ENCODE measurements around the gene EIF4B. TPM values are rescaled to one million over a fixed set of nuclear protein-coding genes. Genes with fewer than 3 reads are reported as not detected.

Gene EIF4B
- total and polyA plus RNA-seq, 9 of the 15 experiments (the other 6 are each of a cell fraction or from before 2014, with no cell fraction given), result 138 to 669 (median 552) TPM

GRCh38 chr12:53005986-53006809 lies at the start of gene EIF4B (continued):
- TF ChIP-seq ZNF407 (IDR thresholded peaks at IDR 0.05; ENCODE audit: low read depth), result no peak
- 0 out of 2 replicates have a peak, but pooled peaks have one; percentile 50 for TF ChIP-seq TRIM28 (IDR thresholded peaks at IDR 0.05)
- TF ChIP-seq TBL1XR1 (IDR thresholded peaks at IDR 0.05; ENCODE audit: low read length in 2 of 2), result no peak
- 0 out of 2 replicates have a peak, but pooled peaks have one; percentile 53 for TF ChIP-seq ZEB2 (IDR thresholded peaks at IDR 0.05)
- TF ChIP-seq E2F1 (CRISPR knock-in tag; IDR thresholded peaks at IDR 0.05), result peak; percentile 65
- TF ChIP-seq ARHGAP35 (IDR thresholded peaks at IDR 0.05; ENCODE audit: partially characterized antibody), result no peak
- no peak; the same call in 1 of the 2 replicates for TF ChIP-seq MBD2 (IDR thresholded peaks at IDR 0.05; ENCODE audit: borderline replicate concordance, low read depth)
- TF ChIP-seq PCBP1 (IDR thresholded peaks at IDR 0.05; ENCODE audit: low read depth, low read length, poor library complexity, severe bottlenecking), result peak; percentile 44
- TF ChIP-seq PHB (CRISPR knock-in tag; IDR thresholded peaks at IDR 0.05), result no peak
- TF ChIP-seq MLX (CRISPR knock-in tag; conservative IDR thresholded peaks at IDR 0.05), result peak in 1 of 2 experiments; percentile 88; a peak in 2 of 4 replicates
- no peak for TF ChIP-seq HNRNPUL1 (IDR thresholded peaks at IDR 0.05; ENCODE audit: low read length)
- TF ChIP-seq KLF1 (tag; IDR thresholded peaks at IDR 0.05), result 0 out of 2 replicates have a peak, but pooled peaks have one; percentile 24
- TF ChIP-seq TCFL5 (CRISPR knock-in tag; conservative IDR thresholded peaks at IDR 0.05), result no peak
- no peak for TF ChIP-seq YBX1 (IDR thresholded peaks at IDR 0.05)
- 0 out of 2 replicates have a peak, but pooled peaks have one; percentile 28 for TF ChIP-seq SMARCA5 (IDR thresholded peaks at IDR 0.05)
- TF ChIP-seq WHSC1 (IDR thresholded peaks at IDR 0.05; ENCODE audit: low read length), result no peak
- peak; percentile 93 for TF ChIP-seq C11orf30 (IDR thresholded peaks at IDR 0.05; ENCODE audit: low read depth)
- no peak for TF ChIP-seq TCF3 (CRISPR knock-in tag; IDR thresholded peaks at IDR 0.05)
- no peak for TF ChIP-seq ZNF232 (CRISPR knock-in tag; IDR thresholded peaks at IDR 0.05)
- TF ChIP-seq ZNF76 (CRISPR knock-in tag; IDR thresholded peaks at IDR 0.05; ENCODE audit: borderline replicate concordance), result no peak
